HepG2 (cell line): ENCODE data around the gene WDCP. TPM values are rescaled to one million over a fixed set of nuclear protein-coding genes. Genes with fewer than 3 reads are reported as not detected.
A peak's percentile ranks its signal among the peaks of the same experiment; 100 is the strongest.

Experiments used
- ARNT2 ChIP-seq: sonication (generic); formaldehyde crosslinking; IDR thresholded peaks from 2 replicates; pipeline ENCODE4 v1.8.0; 2022; ENCODE audit warnings: mild to moderate bottlenecking, low read depth, missing genetic modification reagents, moderate library complexity
- CREM ChIP-seq, 2 experiments: sonication (generic) in 1 of 2; formaldehyde crosslinking in 1 of 2; IDR thresholded peaks; 2 replicates each; pipeline versions ENCODE4 v1.4.0 to v1.6.1; 2016 to 2020; ENCODE audit warnings: antibody characterized with exemption in 1 of 2, mild to moderate bottlenecking in 1 of 2, missing genetic modification reagents in 1 of 2
- DNMT1 ChIP-seq: sonication (generic); formaldehyde crosslinking; IDR thresholded peaks from 2 replicates; pipeline ENCODE4 v1.5.1; 2020; ENCODE audit warnings: mild to moderate bottlenecking, missing genetic modification reagents
- HMGA1 ChIP-seq: sonication (generic); formaldehyde crosslinking; conservative IDR thresholded peaks from 2 replicates; pipeline ENCODE4 v1.4.0; 2020; ENCODE audit warnings: missing genetic modification reagents
- HNRNPLL ChIP-seq: fragments of 200-400 bp; formaldehyde crosslinking; IDR thresholded peaks from 2 replicates; pipeline ENCODE4 v1.6.1; 2017; ENCODE audit warnings: mild to moderate bottlenecking, low read depth, low read length; ENCODE audit not compliant: poor library complexity, severe bottlenecking
- KDM4B ChIP-seq: sonication (generic); formaldehyde crosslinking; IDR thresholded peaks from 2 replicates; pipeline ENCODE4 v1.4.0; 2020; ENCODE audit warnings: missing genetic modification reagents
- KLF6 ChIP-seq: IDR thresholded peaks from 2 replicates; pipeline ENCODE4 v1.8.0; 2016; ENCODE audit warnings: missing biosample characterization, missing genetic modification reagents
- MTA3 ChIP-seq: sonication (generic); formaldehyde crosslinking; IDR thresholded peaks from 2 replicates; pipeline ENCODE4 v1.4.0; 2020; ENCODE audit warnings: missing genetic modification reagents
- NFKBIZ ChIP-seq: IDR thresholded peaks from 2 replicates; pipeline ENCODE4 v1.6.1; 2018; ENCODE audit warnings: missing genetic modification reagents, missing compliant biosample characterization
- NR3C1 ChIP-seq: sonication (generic); formaldehyde crosslinking; IDR thresholded peaks from 2 replicates; pipeline ENCODE4 v1.4.0; 2020; ENCODE audit warnings: missing genetic modification reagents
- RFXAP ChIP-seq: sonication (generic); formaldehyde crosslinking; IDR thresholded peaks from 2 replicates; pipeline ENCODE4 v1.4.0; 2020; ENCODE audit warnings: missing genetic modification reagents, borderline replicate concordance
- SMAD9 ChIP-seq: sonication (generic); formaldehyde crosslinking; IDR thresholded peaks from 2 replicates; pipeline ENCODE4 v1.5.1; 2020; ENCODE audit warnings: mild to moderate bottlenecking, missing genetic modification reagents
- SP2 ChIP-seq: sonication (generic); formaldehyde crosslinking; IDR thresholded peaks from 2 replicates; pipeline ENCODE4 v1.5.1; 2020; ENCODE audit warnings: mild to moderate bottlenecking, missing genetic modification reagents
- TCF7 ChIP-seq: sonication (generic); IDR thresholded peaks from 2 replicates; pipeline ENCODE4 v1.6.1; 2016; ENCODE audit warnings: antibody characterized with exemption, low read depth
- TEAD2 ChIP-seq: sonication (generic); formaldehyde crosslinking; IDR thresholded peaks from 2 replicates; pipeline ENCODE4 v1.9.0; 2021; ENCODE audit warnings: missing genetic modification reagents
- YEATS2 ChIP-seq: sonication (generic); formaldehyde crosslinking; IDR thresholded peaks from 2 replicates; pipeline ENCODE4 v1.4.0; 2020; ENCODE audit warnings: missing genetic modification reagents, borderline replicate concordance
- ZNF251 ChIP-seq: sonication (generic); formaldehyde crosslinking; IDR thresholded peaks from 2 replicates; pipeline ENCODE4 v1.9.0; 2021; ENCODE audit warnings: mild to moderate bottlenecking, missing genetic modification reagents
- ZNF496 ChIP-seq: sonication (generic); formaldehyde crosslinking; IDR thresholded peaks from 2 replicates; pipeline ENCODE4 v1.8.1; 2023; ENCODE audit warnings: mild to moderate bottlenecking, moderate library complexity, missing genetic modification reagents; ENCODE audit not compliant: insufficient replicate concordance
- ZNF547 ChIP-seq: sonication (generic); formaldehyde crosslinking; IDR thresholded peaks from 2 replicates; pipeline ENCODE4 v1.5.1; 2020; ENCODE audit warnings: mild to moderate bottlenecking, missing genetic modification reagents
- ZNF576 ChIP-seq: sonication (generic); formaldehyde crosslinking; IDR thresholded peaks from 2 replicates; pipeline ENCODE4 v1.4.0; 2020; ENCODE audit warnings: mild to moderate bottlenecking, missing genetic modification reagents
- ZNF777 ChIP-seq: sonication (generic); formaldehyde crosslinking; IDR thresholded peaks from 2 replicates; pipeline ENCODE4 v1.4.0; 2020; ENCODE audit warnings: missing genetic modification reagents
- ZNF839 ChIP-seq: sonication (generic); formaldehyde crosslinking; IDR thresholded peaks from 2 replicates; pipeline ENCODE4 v1.4.0; 2020; ENCODE audit warnings: missing genetic modification reagents, mild to moderate bottlenecking, borderline replicate concordance
- polyA plus RNA-seq, 8 experiments: library from polyadenylated mRNA; depleted of rRNA in 3 of 8; stranded (reverse) in 7 of 8; unstranded in 1 of 8; fragments of >200 nt; fragmentation: Illumina TruSeq in 4 of 8; extraction: Trizol in 4 of 8; gene quantifications; 2 replicates each; pipeline versions ENCODE4 v1.2.1 to v1.2.3, GENCODE V29; 2011 to 2016; ENCODE audit warnings: low read depth in 4 of 8, missing spikeins in 1 of 8, mixed read lengths in 1 of 8; ENCODE audit not compliant: insufficient read depth in 1 of 8
- total RNA-seq, 5 experiments: library from RNA; depleted of rRNA; stranded (reverse); fragments of >200 nt; fragmentation: Illumina TruSeq; extraction: Trizol; gene quantifications; 2 replicates each; pipeline ENCODE4 v1.2.3, GENCODE V29; 2016; ENCODE audit warnings: low read depth in 1 of 5
- TF ChIP-seq, protein P1 (sequence below): sonication (generic); formaldehyde crosslinking; IDR thresholded peaks from 2 replicates; pipeline ENCODE4 v1.5.1; 2020; ENCODE audit warnings: mild to moderate bottlenecking, missing genetic modification reagents, borderline replicate concordance
- TF ChIP-seq, protein P2 (sequence below): sonication (generic); formaldehyde crosslinking; IDR thresholded peaks from 2 replicates; pipeline ENCODE4 v1.4.0; 2020; ENCODE audit warnings: missing genetic modification reagents

Gene WDCP
- total and polyA plus RNA-seq, 2 of the 13 experiments (the other 11 are each of a cell fraction or from before 2014, with no cell fraction given): 17.4 to 22.6 TPM

- 0 out of 2 replicates have a peak, but pooled peaks have one; percentile 8 for TF ChIP-seq ZNF251 (CRISPR knock-in tag)
- no peak; the same call in 1 of the 2 replicates for TF ChIP-seq KDM4B (CRISPR knock-in tag)
- no peak for TF ChIP-seq CREM (IDR thresholded peaks at IDR 0.05)
- TF ChIP-seq CREM (CRISPR knock-in tag; IDR thresholded peaks at IDR 0.05): no peak
- TF ChIP-seq SP2 (CRISPR knock-in tag): peak; percentile 63
- no peak; the same call in 1 of the 2 replicates for TF ChIP-seq NFKBIZ (CRISPR knock-in tag)
- no peak for TF ChIP-seq ZNF496 (CRISPR knock-in tag)
- no peak for TF ChIP-seq MTA3 (CRISPR knock-in tag)
- TF ChIP-seq, protein P1, sequence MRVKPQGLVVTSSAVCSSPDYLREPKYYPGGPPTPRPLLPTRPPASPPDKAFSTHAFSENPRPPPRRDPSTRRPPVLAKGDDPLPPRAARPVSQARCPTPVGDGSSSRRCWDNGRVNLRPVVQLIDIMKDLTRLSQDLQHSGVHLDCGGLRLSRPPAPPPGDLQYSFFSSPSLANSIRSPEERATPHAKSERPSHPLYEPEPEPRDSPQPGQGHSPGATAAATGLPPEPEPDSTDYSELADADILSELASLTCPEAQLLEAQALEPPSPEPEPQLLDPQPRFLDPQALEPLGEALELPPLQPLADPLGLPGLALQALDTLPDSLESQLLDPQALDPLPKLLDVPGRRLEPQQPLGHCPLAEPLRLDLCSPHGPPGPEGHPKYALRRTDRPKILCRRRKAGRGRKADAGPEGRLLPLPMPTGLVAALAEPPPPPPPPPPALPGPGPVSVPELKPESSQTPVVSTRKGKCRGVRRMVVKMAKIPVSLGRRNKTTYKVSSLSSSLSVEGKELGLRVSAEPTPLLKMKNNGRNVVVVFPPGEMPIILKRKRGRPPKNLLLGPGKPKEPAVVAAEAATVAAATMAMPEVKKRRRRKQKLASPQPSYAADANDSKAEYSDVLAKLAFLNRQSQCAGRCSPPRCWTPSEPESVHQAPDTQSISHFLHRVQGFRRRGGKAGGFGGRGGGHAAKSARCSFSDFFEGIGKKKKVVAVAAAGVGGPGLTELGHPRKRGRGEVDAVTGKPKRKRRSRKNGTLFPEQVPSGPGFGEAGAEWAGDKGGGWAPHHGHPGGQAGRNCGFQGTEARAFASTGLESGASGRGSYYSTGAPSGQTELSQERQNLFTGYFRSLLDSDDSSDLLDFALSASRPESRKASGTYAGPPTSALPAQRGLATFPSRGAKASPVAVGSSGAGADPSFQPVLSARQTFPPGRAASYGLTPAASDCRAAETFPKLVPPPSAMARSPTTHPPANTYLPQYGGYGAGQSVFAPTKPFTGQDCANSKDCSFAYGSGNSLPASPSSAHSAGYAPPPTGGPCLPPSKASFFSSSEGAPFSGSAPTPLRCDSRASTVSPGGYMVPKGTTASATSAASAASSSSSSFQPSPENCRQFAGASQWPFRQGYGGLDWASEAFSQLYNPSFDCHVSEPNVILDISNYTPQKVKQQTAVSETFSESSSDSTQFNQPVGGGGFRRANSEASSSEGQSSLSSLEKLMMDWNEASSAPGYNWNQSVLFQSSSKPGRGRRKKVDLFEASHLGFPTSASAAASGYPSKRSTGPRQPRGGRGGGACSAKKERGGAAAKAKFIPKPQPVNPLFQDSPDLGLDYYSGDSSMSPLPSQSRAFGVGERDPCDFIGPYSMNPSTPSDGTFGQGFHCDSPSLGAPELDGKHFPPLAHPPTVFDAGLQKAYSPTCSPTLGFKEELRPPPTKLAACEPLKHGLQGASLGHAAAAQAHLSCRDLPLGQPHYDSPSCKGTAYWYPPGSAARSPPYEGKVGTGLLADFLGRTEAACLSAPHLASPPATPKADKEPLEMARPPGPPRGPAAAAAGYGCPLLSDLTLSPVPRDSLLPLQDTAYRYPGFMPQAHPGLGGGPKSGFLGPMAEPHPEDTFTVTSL (CRISPR knock-in tag): peak; percentile 41; the same call in 1 of the 2 replicates
- no peak for TF ChIP-seq ZNF576 (CRISPR knock-in tag)
- TF ChIP-seq KLF6 (CRISPR knock-in tag): peak; percentile 82
- peak; percentile 79 for TF ChIP-seq ZNF777 (CRISPR knock-in tag)
- TF ChIP-seq DNMT1 (CRISPR knock-in tag): peak; percentile 91; the same call in 1 of the 2 replicates
- TF ChIP-seq ZNF839: peak; percentile 86; the same call in 1 of the 2 replicates
- no peak for TF ChIP-seq TEAD2 (CRISPR knock-in tag)
- TF ChIP-seq, protein P2, sequence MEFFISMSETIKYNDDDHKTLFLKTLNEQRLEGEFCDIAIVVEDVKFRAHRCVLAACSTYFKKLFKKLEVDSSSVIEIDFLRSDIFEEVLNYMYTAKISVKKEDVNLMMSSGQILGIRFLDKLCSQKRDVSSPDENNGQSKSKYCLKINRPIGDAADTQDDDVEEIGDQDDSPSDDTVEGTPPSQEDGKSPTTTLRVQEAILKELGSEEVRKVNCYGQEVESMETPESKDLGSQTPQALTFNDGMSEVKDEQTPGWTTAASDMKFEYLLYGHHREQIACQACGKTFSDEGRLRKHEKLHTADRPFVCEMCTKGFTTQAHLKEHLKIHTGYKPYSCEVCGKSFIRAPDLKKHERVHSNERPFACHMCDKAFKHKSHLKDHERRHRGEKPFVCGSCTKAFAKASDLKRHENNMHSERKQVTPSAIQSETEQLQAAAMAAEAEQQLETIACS (CRISPR knock-in tag): no peak
- TF ChIP-seq HMGA1 (CRISPR knock-in tag): no peak
- peak; percentile 72 for TF ChIP-seq HNRNPLL
- TF ChIP-seq RFXAP (CRISPR knock-in tag): 0 out of 2 replicates have a peak, but pooled peaks have one; percentile 0
- no peak for TF ChIP-seq NR3C1
- peak; percentile 40; the same call in 1 of the 2 replicates for TF ChIP-seq YEATS2
- peak; percentile 89 for TF ChIP-seq ZNF547
- TF ChIP-seq ARNT2 (CRISPR knock-in tag): peak; percentile 84
- no peak for TF ChIP-seq TCF7
- TF ChIP-seq SMAD9: peak; percentile 82; the same call in 1 of the 2 replicates
Measured at GRCh38 chr2:24084386-24085199, 37.4 kb upstream of the WDCP start, which contains the start of gene TP53I3 (continued).
